CD4-positive, alpha-beta T cell treated with Interleukin-12 subunit alpha and Interleukin-12 subunit beta, for 1 hour (primary cell): Measurements from ENCODE around the gene ANKS1B.
"Not testable (repeated sequence)": the region's sequence is repeated elsewhere in the genome, so short reads cannot be mapped to it uniquely, and the experiment has no call there.

Experiments
- DNase-seq: peaks from one replicate; pipeline ENCODE4 v3.0.0-alpha.2; 2020

ANKS1B gene

DNA sequence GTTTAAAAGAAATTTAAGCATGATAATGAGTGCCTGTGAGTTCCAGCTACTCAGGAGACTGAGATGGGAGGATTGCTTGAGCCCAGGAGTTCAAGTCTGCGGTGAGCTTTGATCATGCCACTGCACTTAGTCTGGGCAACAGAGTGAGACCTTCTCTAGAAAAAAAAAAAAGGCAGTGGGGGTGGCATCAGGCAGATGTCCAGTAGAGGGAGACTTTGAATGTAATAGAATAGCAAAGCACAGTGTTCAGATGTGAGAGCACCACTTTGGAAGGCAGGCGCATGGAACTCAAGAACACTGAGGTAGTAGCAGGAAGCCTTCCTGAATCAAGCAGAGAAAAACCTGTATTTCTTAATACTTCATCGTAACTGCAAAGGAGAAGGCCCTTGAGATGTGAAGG, 731.7 kb downstream of the ANKS1B start:
- no peak for DNase-seq

DNA sequence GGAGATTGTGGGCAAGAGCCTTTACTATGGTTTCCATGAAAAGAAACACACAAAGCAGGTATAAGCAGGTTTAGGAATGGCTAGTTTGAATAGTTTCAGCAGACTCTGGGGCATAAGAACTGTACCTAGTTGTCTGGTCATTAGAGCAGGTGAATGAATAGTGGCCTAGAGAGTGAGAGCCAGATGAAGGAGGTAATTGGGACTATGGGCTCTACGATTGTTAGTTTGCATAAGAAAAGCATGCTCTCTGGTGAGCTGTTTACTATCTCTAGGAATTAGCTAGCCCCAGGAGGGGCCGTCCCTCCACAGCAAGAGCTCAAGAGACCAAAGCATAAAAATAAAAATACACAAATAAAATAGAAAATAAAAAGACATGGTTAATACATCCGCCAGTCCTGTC, 734.6 kb downstream of the ANKS1B start:
- DNase-seq, result no peak

DNA sequence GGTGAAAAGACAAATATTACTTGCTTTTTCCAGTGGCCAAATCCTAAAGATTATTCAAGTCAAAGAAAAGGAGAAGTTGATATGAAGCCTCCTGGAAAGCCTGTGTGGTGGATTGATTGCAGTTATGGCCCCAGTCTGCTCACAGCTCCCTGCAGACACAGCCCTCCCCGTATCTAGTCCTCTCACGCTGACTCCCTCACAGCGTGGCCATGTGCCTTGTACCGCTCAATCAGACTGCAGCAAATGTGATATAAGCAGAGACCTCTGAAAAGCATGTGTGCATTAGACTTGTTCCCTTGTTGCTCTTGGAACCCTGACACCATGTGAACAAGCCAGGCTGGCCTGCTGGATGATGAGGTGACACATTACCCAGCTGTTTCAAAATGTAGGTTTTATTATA, 735.2 kb downstream of the ANKS1B start:
- no peak for DNase-seq

- DNase-seq, result not testable (repeated sequence)
Observed at GRCh38 chr12:99237907-99238538, 746.7 kb downstream of the ANKS1B start.

DNA sequence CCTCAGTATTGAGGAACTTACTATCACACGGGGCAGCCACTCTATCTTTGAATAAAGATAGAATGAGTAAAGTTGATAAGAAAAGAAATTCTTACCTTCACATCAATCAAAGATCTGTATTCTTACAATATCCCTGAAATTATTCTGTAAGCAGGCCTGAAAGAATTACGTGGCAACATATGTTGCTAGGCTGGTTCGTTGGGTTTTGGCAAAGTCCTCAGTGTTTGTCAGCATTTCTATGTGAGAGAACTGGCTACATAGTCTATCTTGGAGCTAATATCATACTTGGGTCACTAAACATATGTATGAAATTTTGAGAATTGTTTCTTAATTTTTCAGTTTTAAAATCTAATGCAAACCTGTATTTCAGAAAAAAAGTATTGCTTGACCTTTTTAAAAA, 749.4 kb downstream of the ANKS1B start:
- no peak for DNase-seq

DNA sequence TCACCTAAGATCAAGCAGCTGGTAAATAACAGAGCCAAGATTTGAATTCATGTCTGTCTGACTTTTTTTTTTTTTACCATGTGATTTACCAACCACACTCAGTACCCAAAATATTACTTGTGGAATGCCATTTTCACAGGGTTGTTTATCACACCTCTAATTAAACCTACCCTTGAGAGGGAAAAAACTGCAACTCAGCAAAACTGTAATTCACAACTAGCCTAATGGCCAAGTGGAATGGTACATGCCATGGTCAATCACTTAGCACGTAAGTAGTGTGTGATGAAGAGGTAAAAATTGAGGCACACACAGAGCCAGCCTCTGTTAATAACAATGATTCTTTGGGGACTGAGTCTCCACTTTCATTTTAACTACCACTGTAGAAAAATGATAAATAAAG, 750.0 kb downstream of the ANKS1B start:
- DNase-seq, result no peak

- no peak for DNase-seq
Observed at GRCh38 chr12:99232324-99232723, 752.4 kb downstream of the ANKS1B start.

DNA sequence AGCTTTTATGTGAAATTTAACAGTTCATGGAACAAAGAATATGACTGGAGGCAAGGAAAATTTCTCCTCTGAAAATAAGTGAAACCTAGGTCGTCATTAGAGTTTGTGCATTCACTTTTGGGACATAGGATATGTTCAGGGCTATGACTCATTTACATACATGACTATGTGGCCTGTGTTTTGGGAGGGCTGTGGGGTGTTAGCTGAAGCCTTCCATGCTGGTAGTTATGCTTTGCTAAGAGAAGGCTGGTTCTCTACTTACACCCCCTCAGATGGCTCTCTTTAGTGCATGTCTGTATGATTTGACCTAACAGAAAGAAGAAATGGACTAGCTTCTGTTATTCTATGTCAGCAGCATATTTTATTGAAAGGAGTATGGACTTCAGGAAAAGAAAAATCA, 753.7 kb downstream of the ANKS1B start:
- no peak for DNase-seq

- no peak for DNase-seq
Observed at GRCh38 chr12:99224237-99224636, 760.5 kb downstream of the ANKS1B start.

DNA sequence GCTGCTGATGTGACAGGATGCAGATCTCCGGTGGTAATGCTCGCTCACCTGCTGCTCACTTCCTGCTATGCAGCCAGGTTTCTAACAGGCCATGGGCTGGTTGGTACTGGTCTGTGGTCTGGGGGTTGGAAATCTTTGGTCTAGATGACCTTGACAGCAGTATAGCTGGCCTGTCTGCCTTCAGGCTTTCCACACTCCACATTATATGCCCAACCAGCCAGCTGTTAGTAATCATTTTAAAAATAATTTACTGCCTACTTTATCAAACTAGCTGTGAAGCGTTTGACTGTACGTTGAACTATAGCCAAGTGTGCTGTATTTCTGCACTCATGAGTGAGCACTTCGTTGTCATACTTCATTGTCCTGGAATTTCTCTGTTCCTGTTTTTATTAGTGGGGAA, 761.2 kb downstream of the ANKS1B start:
- DNase-seq, result no peak

GRCh38 chr12:99213047-99213446, 771.7 kb downstream of the ANKS1B start:
- no peak for DNase-seq

DNA sequence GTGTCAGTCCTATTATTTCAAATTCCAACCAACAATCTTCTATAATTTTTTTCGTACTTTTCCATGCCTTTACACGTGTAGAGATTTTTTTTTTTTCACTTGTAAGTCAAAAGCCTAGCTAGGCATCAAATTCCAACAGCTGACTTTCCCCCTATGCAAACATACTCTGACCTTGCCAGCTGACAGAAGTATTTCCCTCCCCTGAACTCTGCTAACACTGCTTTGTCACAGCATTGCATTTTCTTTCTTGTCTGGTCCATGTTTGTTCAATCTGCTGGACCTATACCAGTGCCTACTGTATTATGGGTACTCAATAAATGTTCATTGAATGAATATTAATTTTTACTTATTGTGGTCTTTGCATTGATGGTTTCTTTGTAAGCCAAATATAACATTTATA, 772.5 kb downstream of the ANKS1B start:
- DNase-seq, result no peak

DNA sequence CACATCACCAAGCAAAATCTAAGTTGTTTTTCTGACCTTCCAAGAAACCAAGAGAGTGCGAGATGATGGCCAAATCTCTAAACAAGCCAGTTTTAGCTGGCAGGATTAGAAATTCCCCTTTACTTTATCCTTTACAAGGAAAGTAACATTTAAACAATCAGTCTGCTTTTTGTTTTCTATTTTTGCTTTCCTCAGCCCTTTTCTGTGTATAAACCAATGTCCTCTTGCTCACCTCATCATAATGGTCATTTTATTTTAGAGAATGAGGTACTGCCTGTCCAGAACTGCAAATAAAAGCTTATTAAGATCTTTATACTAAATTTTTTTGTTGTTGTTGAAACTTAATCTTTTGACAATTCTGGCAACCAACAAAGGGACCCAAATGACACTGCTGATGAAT, 779.6 kb downstream of the ANKS1B start:
- DNase-seq, result no peak

DNA sequence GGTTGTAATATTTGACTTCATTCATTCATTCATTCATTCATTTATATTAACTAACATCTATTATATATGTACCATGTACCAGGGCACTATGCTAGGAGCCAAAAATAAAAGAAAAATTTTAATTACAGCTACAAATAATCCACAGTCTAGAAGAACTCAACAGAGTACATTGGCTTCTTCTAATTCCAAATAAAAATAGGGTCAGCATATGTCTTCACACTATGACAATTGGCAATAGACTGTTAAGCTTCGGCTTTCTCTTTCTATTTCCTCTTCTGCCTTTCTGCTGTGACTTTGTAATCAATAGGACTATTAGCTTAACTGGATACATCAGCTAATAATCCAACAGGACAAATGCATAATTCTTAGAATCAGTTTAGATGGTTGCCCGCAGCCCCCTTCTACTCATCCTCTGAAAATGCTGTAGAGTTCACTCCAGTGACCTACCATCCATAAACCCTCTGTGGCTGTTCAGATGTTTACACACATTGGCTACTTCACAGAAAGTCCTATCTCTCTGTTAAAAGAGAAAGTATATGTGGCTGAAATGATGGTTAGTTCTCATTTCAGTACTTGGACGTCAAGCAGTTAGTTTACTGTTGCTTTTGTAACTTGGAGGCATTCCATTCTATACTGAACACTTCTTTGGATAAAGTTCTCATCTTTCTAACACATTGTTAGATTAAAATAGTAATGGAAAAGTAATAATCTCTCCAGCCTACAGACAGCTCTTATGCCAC, 782.7 kb downstream of the ANKS1B start:
- no peak for DNase-seq

GRCh38 chr12:99200711-99201384, 783.9 kb downstream of the ANKS1B start:
- DNase-seq, result no peak

DNA sequence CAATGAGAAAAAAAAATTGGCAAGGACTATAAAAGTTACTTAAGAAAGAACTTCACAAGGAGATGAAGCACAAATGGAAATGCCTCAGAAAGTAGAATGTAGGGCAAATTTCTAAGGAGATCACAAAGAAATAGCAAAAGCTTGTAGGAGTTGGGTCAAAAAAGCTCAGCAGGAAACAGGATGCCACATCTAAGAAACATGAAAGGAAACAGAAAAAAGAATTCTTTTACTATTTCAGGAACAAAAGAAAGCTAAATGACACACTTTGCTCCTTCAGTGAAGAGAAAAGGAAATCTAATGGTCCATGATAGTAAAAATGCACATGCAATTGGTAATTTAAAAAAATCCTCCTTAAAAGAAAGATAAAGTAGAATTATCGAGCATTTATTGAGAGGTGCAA, 789.3 kb downstream of the ANKS1B start:
- no peak for DNase-seq

GRCh38 chr12:99192489-99192888, 792.2 kb downstream of the ANKS1B start:
- no peak for DNase-seq

GRCh38 chr12:99176871-99177270, 807.9 kb downstream of the ANKS1B start:
- DNase-seq, result no peak

- DNase-seq, result no peak
Observed at GRCh38 chr12:99170461-99170860, 814.3 kb downstream of the ANKS1B start.

- DNase-seq, result no peak
Observed at GRCh38 chr12:99170037-99170436, 814.7 kb downstream of the ANKS1B start.

- DNase-seq, result no peak
Observed at GRCh38 chr12:99157946-99158345, 826.8 kb downstream of the ANKS1B start.

GRCh38 chr12:99154983-99155336, 829.8 kb downstream of the ANKS1B start:
- DNase-seq, result no peak

GRCh38 chr12:99154216-99154982, 830.3 kb downstream of the ANKS1B start:
- no peak for DNase-seq

- DNase-seq, result no peak
Observed at GRCh38 chr12:99153293-99153692, 831.4 kb downstream of the ANKS1B start.
